Measurements from ENCODE around the gene BFSP1. TPM values are rescaled to one million over a fixed set of nuclear protein-coding genes. Genes with fewer than 3 reads are reported as not detected.

BFSP1 gene
- total RNA-seq, 2 experiments from 2014 or later = 0.34 to 0.38 TPM

- POLR2A ChIA-PET = interaction anchor here (0.6 to 2.3 kb wide), 5 partner anchors 26 to 462 kb away, joined by 4 to 15 read pairs (median 5); partner anchors contain the start of genes BFSP1 and RRBP1
Observed at GRCh38 chr20:17504066-17504897, 26.9 kb downstream of the BFSP1 start.

GRCh38 chr20:17503301-17504065 is 27.7 kb downstream of the BFSP1 start:
- ChIA-PET CTCF (interaction anchor here (1.4 to 3.3 kb wide), 6 partner anchors 68 to 493 kb away, joined by 3 to 22 read pairs (median 12); partner anchors contain the start of gene RRBP1), POLR2A (interaction anchor here (0.6 kb wide), 1 partner anchor 455 kb away, joined by 4 read pairs; no protein-coding TSS in a partner anchor)

More at GRCh38 chr20:17504066-17504897, 26.9 kb downstream of the BFSP1 start:
- CTCF ChIA-PET = interaction anchor here (0.6 to 3.3 kb wide), 16 partner anchors 10 to 492 kb away, joined by 3 to 22 read pairs (median 4); partner anchors contain the start of gene RRBP1

GRCh38 chr20:17502105-17502504 is 29.1 kb downstream of the BFSP1 start:
- ChIA-PET POLR2A (no interaction called here), CTCF (interaction anchor here (0.7 kb wide), 1 partner anchor 9 kb away, joined by 3 read pairs; no protein-coding TSS in a partner anchor)

GRCh38 chr20:17501701-17502100 is 29.5 kb downstream of the BFSP1 start:
- POLR2A ChIA-PET = no interaction called here
- CTCF ChIA-PET = interaction anchor here (0.7 to 0.8 kb wide), 2 partner anchors 9 to 401 kb away, joined by 3 read pairs; no protein-coding TSS in a partner anchor

GRCh38 chr20:17500826-17501225 is 30.4 kb downstream of the BFSP1 start:
- POLR2A ChIA-PET = no interaction called here
- CTCF ChIA-PET = interaction anchor here (0.8 kb wide), 1 partner anchor 402 kb away, joined by 3 read pairs; no protein-coding TSS in a partner anchor

- CTCF ChIA-PET = no interaction called here
Observed at GRCh38 chr20:17500271-17500670, 30.9 kb downstream of the BFSP1 start.

GRCh38 chr20:17499041-17499440 is 32.1 kb downstream of the BFSP1 start:
- POLR2A ChIA-PET = interaction anchor here (0.6 kb wide), 1 partner anchor 71 kb away, joined by 3 read pairs; no protein-coding TSS in a partner anchor
- CTCF ChIA-PET = no interaction called here

More at GRCh38 chr20:17500271-17500670, 30.9 kb downstream of the BFSP1 start:
- POLR2A ChIA-PET = no interaction called here

- POLR2A ChIA-PET = interaction anchor here (0.6 kb wide), 1 partner anchor 72 kb away, joined by 3 read pairs; no protein-coding TSS in a partner anchor
- CTCF ChIA-PET = no interaction called here
Observed at GRCh38 chr20:17498641-17499040, 32.5 kb downstream of the BFSP1 start.

- POLR2A ChIA-PET = interaction anchor here (0.6 kb wide), 1 partner anchor 72 kb away, joined by 3 read pairs; no protein-coding TSS in a partner anchor
Observed at GRCh38 chr20:17497821-17498580, 33.2 kb downstream of the BFSP1 start.

GRCh38 chr20:17495826-17496225 is 35.4 kb downstream of the BFSP1 start:
- CTCF ChIA-PET = no interaction called here

More at GRCh38 chr20:17497821-17498580, 33.2 kb downstream of the BFSP1 start:
- CTCF ChIA-PET = no interaction called here

GRCh38 chr20:17494201-17494600 is 37.0 kb downstream of the BFSP1 start:
- ChIA-PET CTCF (interaction anchor here (1.0 to 1.3 kb wide), 2 partner anchors 11 to 503 kb away, joined by 3 read pairs; no protein-coding TSS in a partner anchor), POLR2A (no interaction called here)

More at GRCh38 chr20:17495826-17496225, 35.4 kb downstream of the BFSP1 start:
- POLR2A ChIA-PET = no interaction called here

- ChIA-PET POLR2A (no interaction called here), CTCF (interaction anchor here (0.5 kb wide), 1 partner anchor 9 kb away, joined by 3 read pairs; no protein-coding TSS in a partner anchor)
Observed at GRCh38 chr20:17493173-17493572, 38.0 kb downstream of the BFSP1 start.

GRCh38 chr20:17491488-17491887 is 39.7 kb downstream of the BFSP1 start:
- CTCF ChIA-PET = no interaction called here
- POLR2A ChIA-PET = no interaction called here

- POLR2A ChIA-PET = no interaction called here
- CTCF ChIA-PET = no interaction called here
Observed at GRCh38 chr20:17491041-17491440, 40.1 kb downstream of the BFSP1 start.

GRCh38 chr20:17490501-17490900 is 40.7 kb downstream of the BFSP1 start:
- CTCF ChIA-PET = no interaction called here

GRCh38 chr20:17488916-17489600 is 42.1 kb downstream of the BFSP1 start:
- ChIA-PET CTCF (no interaction called here), POLR2A (no interaction called here)

More at GRCh38 chr20:17490501-17490900, 40.7 kb downstream of the BFSP1 start:
- POLR2A ChIA-PET = no interaction called here

- CTCF ChIA-PET = no interaction called here
- POLR2A ChIA-PET = no interaction called here
Observed at GRCh38 chr20:17485017-17485416, 46.2 kb downstream of the BFSP1 start.

GRCh38 chr20:17482536-17482935 is 48.6 kb downstream of the BFSP1 start:
- POLR2A ChIA-PET = no interaction called here
- CTCF ChIA-PET = no interaction called here

GRCh38 chr20:17481661-17482060 is 49.5 kb downstream of the BFSP1 start:
- ChIA-PET POLR2A (no interaction called here), CTCF (no interaction called here)

Data from activated CD8-positive, alpha-beta memory T cell treated with anti-CD3 and anti-CD28 coated beads for 36 hours (primary cell).